HG02943 (cell line): ENCODE results near the gene OR51I1.

Source experiments
- ATAC-seq: cut with Tn5 transposase; IDR thresholded peaks from one replicate; pipeline ENCODE4 v1.9.1; 2021; ENCODE audit warnings: mild to moderate bottlenecking, low read depth, moderate library complexity; ENCODE audit not compliant: unreplicated experiment

Gene OR51I1, protein sequence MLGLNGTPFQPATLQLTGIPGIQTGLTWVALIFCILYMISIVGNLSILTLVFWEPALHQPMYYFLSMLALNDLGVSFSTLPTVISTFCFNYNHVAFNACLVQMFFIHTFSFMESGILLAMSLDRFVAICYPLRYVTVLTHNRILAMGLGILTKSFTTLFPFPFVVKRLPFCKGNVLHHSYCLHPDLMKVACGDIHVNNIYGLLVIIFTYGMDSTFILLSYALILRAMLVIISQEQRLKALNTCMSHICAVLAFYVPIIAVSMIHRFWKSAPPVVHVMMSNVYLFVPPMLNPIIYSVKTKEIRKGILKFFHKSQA

DNA sequence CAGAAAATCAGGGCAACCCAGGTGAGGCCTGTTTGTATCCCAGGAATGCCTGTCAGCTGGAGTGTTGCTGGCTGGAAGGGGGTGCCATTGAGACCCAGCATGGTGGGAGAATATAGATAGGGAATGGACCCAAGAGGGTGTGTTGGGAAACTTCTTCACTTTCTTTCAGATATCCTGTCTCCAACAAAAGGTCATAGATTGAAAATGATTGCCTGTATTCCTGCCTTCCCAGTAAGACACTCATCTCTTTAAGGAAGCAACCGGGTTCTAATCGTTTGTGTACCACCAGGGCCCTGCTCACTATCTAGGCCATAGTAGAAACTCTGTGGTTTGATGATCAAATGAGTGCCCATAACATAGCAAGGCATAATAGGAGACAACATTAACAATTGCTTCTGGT lies at the start of gene OR51I1:
TSS of gene OR51I1 (minus strand) at position 101 of the 400 bp plus-strand sequence. CDS start at position 101, 0 bp downstream.
- ATAC-seq, result no peak

DNA sequence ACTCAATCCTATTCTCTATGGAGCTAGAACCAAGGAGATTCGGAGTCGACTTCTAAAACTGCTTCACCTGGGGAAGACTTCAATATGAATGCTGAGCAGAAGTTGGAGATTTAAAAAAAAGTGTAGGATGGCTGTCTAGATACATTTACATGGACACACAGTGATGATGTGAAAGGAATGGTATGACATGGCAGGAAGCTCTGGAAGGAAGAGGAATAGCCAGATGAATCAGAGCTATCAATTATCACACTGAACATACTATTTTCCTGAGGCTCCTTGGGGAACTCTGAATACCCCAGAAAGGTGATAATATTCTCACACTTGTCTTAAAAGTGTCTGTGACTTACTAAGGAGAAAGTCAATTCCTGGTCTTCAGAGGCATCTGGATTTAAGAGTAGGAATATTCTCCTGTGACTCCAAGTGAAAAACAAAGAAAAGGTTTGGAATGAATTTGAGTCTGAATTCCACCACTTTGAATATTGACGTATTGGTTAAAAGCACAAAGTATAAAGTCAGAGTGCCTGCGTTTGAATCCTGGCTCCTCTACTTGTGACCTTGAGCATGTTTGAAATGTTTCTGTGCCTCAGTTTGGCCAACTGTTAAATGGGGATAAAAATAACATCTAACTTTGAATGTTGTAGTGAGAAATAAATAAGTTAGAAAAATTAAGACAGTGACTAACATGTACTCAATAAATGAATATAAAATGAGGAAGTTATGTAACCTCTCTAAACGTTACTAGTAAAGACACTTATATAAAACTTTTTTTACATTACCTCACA lies 48.5 kb upstream of the OR51I1 start:
- no peak for ATAC-seq

DNA sequence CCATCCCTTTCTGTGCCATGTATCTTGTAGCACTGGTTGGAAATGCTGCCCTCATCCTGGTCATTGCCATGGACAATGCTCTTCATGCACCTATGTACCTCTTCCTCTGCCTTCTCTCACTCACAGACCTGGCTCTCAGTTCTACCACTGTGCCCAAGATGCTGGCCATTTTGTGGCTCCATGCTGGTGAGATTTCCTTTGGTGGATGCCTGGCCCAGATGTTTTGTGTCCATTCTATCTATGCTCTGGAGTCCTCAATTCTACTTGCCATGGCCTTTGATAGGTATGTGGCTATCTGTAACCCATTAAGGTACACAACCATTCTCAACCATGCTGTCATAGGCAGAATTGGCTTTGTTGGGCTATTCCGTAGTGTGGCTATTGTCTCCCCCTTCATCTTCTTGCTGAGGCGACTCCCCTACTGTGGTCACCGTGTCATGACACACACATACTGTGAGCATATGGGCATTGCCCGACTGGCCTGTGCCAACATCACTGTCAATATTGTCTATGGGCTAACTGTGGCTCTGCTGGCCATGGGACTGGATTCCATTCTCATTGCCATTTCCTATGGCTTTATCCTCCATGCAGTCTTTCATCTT lies 47.6 kb upstream of the OR51I1 start:
- no peak for ATAC-seq

DNA sequence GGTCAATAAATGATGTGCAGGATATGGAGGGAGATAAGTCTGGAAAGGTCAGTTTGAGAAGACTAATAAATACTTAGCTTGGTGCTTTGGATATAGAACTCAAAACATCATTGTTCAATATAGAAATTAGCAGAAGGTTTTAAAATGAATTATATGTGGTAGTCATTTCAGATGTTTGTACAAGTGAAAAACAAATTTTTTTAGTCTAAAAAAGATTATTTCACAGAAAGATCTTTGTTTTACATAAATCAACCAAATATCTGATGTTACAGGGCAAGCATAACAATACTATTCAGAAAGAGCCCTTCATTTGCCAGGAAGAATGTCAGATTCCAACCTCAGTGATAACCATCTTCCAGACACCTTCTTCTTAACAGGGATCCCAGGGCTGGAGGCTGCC lies 47.1 kb upstream of the OR51I1 start, which contains the start of gene OR52D1:
TSS of gene OR52D1 (plus strand) at position 301 of the 400 bp plus-strand sequence. CDS start at position 323, 22 bp downstream.
- ATAC-seq, result no peak

DNA sequence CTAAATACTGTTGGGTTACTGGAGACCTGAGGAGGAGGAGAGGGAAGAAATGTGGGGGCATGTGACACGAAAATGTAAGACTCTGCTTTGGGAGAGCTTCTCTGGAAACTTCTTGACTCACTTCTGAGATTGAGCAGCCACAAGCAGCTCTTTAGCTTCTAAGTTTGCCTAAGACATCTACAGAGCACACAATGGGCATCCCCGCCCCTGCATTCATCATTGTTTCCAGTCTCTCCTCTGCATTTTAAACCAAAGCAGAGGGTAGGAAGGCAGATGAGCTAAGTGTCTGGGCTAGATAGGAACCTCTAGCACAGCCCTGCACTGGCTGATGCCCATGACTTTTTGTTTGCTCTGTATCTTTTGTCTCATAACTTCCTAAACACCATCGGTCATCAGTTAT lies 45.1 kb upstream of the OR51I1 start:
- ATAC-seq, result no peak

DNA sequence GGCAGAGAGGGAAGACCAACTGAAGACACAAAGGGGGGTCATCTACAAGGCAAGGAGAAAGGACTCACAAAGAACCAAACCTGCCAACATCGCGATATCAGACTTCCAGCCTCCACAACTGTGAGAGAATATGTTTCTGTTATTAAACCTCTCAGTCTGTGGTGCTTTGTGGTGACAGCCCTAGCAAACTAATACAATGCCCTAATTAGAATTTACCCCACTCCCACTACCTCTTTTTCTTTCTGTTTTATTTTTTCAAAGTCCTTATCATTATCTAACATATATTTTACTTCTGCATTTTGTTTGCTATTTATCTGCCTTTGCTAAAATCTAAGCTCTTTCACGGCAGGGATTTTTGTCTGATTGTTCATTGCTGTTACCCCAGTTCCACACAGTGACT lies 44.7 kb upstream of the OR51I1 start:
- ATAC-seq, result no peak

DNA sequence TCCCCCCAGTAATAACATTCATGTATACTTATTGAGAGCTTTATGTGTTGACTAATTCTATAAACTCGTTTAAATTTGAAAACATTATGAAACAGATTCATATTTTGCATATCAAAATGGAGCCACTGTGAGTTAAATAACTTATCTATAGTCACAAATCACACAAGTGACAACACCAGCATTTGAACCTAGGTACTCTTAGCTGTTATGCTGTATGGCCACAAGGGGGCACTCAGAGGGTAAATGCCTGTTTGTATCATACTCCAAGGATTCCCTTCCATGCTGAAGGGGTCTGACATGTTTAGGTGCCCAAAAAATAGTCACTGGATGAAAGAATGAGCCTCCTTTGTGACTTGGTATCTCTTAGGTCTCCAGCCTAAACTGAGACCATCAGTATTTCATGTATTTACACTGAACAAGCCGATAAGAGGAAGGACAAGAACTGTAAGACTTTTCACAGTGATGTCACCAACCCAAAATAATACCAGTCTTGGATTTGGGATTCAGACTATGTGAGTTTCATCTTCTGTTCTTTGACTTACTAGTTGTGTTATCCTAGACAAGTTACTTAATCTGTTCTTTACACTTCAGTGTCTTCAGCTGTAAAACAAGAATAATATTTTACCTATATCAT lies 35.0 kb upstream of the OR51I1 start:
- no peak for ATAC-seq

DNA sequence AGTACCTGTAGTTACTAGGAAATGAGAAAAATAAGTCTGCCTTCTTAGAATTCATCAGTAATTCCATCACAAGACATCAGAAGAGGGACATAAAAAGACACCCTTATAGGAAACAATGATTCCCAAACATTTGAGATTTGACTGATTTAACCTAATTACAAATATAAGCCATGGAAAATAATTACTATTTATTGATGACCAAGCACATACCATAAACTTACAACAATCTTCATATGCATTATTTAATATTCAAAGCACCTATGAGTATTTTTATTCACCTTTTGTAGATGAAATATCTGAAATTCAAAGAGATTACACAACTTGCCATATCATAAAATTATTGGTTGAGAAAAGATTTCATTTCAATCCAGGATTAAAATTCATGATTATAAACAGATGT lies 32.6 kb upstream of the OR51I1 start:
- ATAC-seq, result no peak

DNA sequence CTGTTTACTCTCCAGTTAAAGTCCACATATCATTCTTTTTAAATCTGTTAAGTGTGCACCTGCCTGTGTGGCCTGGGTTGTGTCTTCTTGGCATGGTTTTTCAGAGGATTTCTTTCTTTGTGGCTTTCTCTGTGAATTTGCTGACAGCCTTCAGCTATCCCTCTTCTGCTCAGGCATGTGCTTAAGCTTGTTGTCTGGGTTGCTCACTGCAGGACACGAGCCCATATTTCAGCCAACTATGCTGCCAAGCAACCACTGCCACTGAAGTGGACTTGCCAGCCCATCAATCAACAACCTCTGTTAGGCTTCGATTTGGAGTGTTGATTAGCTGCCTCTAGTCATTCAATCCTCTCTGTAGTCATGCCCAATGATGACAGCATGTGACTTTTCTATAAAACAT lies 26.2 kb upstream of the OR51I1 start:
- ATAC-seq, result no peak

DNA sequence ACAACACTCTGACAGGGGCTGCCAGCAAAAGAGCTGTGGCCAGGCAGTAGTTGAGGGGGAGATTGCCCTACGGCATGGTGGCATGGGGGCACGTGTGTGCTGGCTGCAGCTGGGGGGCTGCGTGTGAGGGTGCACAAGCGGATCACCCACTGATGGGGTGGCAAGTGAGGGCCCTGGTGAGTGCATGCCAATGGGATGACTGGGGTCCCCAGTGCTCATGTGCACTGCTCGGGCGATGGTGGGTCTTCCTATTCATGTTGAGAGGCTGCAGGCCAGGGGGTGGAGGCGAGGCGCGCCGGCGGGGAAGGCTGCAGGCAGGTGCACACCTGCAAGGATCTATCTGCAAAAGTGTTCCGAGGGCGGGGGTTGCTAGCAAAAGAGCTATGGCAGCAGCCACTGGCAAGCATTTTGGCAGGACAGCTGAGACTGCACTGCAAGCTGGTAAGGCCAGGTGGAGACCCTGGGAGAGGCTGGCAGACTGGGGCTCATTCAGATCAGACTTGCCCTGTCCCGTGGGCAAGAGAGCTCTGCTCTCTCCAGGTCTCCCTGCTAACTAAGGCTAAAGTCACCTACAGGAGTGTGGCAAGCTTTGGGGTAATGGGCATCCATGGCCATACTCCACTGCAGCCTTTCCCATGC lies 19.8 kb upstream of the OR51I1 start:
- ATAC-seq, result no peak

DNA sequence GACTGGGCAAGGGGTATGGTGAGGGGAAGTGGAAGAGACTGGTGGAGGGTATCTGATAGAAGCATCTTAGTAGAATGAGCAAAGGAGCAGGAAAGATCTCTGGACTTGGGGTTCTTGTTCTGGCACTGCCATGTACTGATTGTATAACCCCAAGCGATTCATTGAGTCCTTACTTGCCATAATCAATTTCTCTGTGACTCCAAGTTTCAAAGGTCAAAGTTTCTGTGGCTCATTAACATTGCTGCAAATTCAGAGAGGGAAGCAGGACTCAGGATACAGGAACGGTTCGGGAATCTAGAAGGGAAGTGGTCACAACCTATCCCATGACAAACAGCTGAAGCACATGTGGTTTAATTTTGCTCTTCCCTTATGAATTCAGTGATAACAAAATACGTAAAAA lies 8.1 kb upstream of the OR51I1 start:
- no peak for ATAC-seq

DNA sequence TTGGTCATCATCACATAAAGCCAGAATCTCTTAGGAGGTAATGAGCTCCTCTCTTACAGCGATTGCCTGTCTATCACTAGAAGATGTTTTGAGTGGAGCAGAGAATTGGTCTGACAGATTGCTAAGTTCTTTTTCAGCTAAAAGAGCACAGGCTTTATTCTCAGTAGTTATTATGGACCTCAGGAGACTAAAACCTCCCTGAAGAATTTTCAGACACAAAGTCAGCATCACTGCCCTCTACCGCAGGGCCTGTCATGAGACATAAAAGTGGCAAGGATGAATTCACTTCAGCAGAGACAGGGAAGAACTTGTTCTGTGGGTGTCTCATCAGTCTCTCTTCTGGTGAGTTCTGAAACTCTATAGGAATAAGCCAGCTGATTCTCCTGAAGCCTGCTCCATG lies 7.7 kb upstream of the OR51I1 start, which contains the start of gene OR51I2:
TSS of gene OR51I2 (plus strand) at position 301 of the 400 bp plus-strand sequence. CDS start 4,166 bp downstream, outside the sequence.
- ATAC-seq, result no peak

DNA sequence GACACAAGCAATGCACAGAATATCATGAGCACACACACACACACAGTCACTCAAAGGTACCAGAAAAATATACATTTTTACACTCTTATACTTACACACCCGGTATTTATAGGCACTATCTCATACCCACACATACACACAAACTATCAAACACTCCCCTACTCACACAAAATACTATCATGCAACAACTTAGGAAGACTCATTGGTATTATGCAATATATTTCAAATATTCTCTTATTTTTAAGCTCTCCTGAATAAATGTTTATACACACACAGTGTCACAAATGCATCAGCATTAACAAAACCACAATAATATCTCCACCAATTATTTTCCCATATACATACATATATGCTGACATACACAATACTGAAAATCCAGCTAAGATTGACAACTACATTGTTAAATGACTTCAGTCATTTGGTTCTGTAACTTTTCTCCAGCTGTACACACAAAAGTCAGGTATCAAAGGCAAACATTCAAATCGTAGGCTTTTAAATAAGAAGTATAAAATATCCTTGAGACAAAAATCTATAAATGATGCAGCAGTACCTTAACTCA lies 2.6 kb upstream of the OR51I1 start:
- no peak for ATAC-seq

DNA sequence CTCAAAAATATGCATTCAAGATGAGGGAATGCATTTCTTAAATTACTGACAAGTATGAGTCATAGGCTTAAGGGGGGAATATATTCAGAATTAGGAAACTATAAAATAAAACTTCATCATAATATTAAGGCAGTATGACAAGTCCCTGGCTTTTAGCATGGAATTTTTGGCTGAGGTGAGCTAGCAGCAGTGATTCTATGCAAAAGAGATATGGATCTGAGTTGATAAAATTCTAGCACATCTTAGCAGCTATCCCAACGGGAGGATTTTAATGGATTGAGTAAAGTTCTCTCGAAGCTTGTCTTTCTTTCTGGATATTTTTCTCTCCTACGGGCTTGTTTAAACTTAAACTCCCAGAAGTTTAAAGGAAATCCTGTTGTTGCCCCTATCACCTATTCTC lies 18.2 kb downstream of the OR51I1 start:
- no peak for ATAC-seq

DNA sequence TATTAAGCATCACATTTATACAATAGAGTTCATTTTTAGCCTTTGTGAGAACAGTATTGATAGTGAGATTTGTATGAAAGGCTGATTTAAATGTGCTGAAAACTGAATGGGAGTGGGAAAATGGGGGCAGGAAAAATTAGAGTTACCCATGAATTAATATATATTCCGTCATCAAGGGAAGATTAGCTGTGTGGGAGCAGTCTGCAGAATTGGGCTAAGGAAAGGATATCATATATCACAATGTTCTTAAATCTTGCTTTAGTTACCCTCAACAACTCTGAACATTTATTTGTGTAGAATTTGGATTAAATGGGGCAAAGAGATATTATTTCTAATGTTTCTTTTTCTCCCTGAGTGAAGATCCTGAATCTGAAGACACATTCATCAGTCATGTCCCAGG lies 19.5 kb downstream of the OR51I1 start, which contains the start of gene OR51Q1:
TSS of gene OR51Q1 (plus strand) at position 301 of the 400 bp plus-strand sequence. CDS start at position 391, 90 bp downstream.
- no peak for ATAC-seq

DNA sequence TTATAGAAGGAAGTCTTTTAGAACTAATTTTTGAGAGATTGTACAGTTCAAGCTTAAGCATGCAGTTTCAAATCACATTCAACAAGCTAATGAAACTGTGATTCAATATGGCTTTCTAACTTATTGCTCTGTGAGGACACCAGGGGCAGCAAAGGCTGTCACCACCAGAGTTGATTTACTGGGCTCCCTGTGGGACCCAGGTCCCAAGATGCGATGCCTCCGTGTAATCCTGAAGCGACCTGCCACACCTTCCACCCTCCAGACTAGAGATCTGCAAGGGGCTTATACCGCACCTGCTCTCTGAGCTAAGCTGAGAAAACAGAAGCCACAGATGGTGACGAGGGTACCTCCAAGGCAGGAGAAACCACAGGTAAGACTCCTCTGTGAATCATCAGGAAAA lies 20.3 kb downstream of the OR51I1 start:
- ATAC-seq, result no peak

DNA sequence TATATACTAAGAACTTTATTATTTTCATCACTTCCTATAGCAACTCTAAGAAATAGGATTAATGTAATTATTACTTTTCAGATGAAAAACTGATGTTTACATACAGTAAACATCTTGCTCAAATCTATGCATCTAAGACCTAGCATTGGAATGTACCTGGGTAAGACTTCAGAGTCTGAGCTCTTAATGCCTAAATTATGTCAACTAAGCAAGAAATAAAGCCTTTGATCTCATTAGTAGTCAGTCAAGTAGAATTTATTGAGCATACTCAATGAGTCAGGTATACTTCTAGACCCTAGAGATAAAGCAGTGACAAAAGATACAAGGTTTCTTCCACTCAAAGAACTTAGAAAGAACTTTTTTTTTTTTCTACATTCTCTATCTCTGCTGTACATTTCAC lies 36.1 kb downstream of the OR51I1 start:
- ATAC-seq, result no peak

DNA sequence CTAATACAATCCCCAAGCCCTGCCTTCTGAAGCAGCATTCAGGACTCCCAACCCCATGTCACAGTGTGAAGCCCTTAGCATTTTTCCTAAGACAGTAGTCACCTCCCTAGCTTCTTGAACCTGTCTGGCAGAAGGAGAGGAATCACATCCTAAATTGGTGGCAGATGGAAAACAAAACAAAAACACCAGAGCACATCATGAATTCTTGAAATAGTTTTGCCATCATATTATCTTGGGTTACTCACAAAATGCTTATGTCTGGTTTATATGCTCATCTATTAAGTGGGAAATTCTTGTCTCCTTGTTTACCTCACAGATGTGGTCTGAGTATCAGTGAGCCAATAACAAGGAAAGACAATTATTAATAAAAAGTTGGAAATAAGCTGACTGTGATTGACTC lies 42.4 kb downstream of the OR51I1 start:
- ATAC-seq, result no peak

DNA sequence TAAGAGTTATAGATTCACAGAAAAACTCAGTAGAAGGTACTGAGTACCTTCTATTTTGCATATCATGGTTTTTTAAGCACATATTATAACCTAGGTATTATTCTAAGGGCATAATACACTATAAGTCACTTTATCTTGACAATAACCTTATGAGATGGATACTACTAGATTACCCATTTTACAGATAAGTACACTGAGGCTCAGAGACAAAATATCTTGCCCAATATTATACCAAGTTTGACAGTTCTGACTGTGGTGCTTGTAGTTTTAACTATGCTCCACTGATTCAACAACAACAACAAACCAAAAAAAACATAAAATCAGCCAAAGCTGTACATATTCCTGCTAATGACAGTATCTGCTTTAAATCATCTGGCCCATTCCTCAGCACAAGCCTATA lies 47.2 kb downstream of the OR51I1 start:
- no peak for ATAC-seq
